ENCODE measurements around the gene NUP188.

Gene NUP188, protein sequence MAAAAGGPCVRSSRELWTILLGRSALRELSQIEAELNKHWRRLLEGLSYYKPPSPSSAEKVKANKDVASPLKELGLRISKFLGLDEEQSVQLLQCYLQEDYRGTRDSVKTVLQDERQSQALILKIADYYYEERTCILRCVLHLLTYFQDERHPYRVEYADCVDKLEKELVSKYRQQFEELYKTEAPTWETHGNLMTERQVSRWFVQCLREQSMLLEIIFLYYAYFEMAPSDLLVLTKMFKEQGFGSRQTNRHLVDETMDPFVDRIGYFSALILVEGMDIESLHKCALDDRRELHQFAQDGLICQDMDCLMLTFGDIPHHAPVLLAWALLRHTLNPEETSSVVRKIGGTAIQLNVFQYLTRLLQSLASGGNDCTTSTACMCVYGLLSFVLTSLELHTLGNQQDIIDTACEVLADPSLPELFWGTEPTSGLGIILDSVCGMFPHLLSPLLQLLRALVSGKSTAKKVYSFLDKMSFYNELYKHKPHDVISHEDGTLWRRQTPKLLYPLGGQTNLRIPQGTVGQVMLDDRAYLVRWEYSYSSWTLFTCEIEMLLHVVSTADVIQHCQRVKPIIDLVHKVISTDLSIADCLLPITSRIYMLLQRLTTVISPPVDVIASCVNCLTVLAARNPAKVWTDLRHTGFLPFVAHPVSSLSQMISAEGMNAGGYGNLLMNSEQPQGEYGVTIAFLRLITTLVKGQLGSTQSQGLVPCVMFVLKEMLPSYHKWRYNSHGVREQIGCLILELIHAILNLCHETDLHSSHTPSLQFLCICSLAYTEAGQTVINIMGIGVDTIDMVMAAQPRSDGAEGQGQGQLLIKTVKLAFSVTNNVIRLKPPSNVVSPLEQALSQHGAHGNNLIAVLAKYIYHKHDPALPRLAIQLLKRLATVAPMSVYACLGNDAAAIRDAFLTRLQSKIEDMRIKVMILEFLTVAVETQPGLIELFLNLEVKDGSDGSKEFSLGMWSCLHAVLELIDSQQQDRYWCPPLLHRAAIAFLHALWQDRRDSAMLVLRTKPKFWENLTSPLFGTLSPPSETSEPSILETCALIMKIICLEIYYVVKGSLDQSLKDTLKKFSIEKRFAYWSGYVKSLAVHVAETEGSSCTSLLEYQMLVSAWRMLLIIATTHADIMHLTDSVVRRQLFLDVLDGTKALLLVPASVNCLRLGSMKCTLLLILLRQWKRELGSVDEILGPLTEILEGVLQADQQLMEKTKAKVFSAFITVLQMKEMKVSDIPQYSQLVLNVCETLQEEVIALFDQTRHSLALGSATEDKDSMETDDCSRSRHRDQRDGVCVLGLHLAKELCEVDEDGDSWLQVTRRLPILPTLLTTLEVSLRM (N-terminal part only)

GRCh38 chr9:128947527-128948301 is at the start of gene NUP188, which contains the start of gene DOLK:
Gene NUP188, plus strand, starts transcription at chr9:128947699. Its CDS starts 21 bp downstream, at chr9:128947720.
Gene DOLK, minus strand, starts transcription at chr9:128947603. Its CDS starts 300 bp downstream, at chr9:128947303.
- peak; percentile 90 for DNase-seq

- DNase-seq = no peak
Measured at GRCh38 chr9:128898382-128898781, 49.1 kb upstream of the NUP188 start.

DNA sequence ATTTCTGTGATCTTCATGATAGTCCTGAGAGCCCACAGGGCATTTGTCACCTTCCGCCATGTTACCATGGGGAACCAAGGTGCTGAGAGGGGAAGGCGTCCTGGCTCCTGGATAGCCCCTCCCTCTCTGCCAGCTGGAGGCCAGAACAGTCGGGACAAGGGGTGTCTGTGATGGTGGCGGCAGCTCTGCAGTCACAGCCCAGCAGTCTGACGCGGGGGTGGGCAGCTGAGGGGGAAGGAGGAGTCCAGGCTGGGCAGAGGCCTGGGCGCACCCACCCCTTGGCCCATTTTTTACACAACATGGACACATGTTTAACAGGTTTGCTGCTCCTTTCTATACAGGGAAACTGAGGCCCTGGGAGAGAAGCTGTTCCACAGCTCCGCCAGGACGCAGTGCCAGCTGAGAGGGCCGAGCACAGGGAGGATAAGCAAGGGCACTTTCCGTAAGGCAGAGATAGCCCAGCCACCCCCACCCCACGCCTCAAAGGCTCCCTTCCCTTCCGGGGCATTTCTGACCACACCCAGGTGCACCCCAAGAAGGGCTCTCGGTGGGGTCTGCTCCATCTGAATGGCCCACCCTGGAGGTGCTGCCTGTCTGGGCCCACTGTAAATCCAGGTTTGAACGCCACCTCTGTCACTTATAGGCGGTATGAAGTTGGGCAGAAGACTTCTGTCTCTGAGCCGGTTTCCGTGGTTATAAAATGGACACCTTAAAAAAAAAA is 48.5 kb upstream of the NUP188 start:
- DNase-seq = no peak

GRCh38 chr9:128899566-128900322 is 47.8 kb upstream of the NUP188 start:
- DNase-seq = no peak

- DNase-seq = no peak
Measured at GRCh38 chr9:128901379-128901778, 46.1 kb upstream of the NUP188 start.

DNA sequence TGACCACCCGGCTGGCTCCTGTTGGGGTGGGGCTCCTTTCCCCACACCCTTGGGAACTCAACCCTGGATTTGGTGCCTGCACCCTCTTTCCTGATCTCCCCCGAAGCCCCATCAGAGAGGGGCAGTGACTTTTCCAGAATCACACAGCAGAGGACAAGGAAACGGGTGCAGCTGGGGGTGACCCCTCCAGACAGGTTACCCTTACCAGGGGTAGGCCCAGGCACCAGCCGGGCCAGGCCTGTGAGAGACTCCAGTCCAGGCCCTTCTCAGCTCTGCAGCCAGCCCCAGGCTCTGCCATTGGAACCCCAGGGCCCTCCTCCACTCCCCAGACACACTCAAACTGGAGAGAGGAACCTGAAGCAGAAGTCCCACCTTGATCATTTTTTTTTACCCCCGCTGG is 45.7 kb upstream of the NUP188 start:
- no peak for DNase-seq

GRCh38 chr9:128902351-128903078 is 45.0 kb upstream of the NUP188 start:
- no peak for DNase-seq

- no peak for DNase-seq
Measured at GRCh38 chr9:128903079-128903461, 44.4 kb upstream of the NUP188 start.

GRCh38 chr9:128903871-128904620 is 43.5 kb upstream of the NUP188 start:
- no peak for DNase-seq

GRCh38 chr9:128905964-128906363 is 41.5 kb upstream of the NUP188 start:
- no peak for DNase-seq

DNA sequence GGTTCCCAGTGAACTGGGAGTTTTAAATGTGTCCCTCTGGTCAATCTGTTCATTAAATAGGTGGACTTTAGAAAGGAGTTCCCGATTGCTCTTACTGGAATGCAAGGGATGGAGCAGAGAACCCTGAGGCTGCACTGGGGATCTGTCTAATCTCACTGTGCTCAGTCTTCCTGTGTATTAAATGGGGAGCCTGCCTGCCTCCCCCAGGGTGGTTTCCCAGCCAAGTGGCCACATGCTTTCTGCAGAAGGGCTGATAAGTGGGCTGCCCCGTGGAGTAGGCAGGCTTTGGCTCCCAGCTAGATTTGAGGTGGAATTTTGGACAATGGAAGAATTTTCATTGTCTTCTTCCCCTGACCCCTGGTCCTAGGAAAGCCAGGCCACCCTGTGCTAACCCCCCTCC is 40.8 kb upstream of the NUP188 start:
- DNase-seq = no peak

DNA sequence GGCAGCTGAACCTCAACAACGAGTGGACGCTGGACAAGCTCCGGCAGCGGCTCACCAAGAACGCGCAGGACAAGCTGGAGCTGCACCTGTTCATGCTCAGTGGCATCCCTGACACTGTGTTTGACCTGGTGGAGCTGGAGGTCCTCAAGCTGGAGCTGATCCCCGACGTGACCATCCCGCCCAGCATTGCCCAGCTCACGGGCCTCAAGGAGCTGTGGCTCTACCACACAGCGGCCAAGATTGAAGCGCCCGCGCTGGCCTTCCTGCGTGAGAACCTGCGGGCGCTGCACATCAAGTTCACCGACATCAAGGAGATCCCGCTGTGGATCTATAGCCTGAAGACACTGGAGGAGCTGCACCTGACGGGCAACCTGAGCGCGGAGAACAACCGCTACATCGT is 39.1 kb upstream of the NUP188 start:
- no peak for DNase-seq

DNA sequence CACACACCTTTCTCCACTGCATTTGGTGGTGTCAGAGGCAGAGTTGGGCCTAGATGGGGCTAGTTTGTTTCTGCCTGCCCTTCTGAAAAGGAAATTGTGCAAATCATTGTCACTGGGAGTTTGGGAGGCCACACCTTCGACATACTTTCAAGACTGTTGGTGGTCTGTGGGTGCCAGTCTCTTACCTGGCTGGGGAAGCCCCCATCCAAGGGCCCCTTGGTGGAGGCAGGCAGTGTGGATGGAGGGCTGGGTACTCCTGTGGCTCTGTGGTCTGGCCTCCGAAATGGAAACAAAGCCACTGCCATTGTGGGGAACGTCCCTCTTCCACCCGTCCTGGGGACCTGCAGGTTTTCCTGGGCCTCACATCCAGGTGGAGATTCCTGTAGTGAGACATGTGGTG is 37.6 kb upstream of the NUP188 start:
- no peak for DNase-seq

DNA sequence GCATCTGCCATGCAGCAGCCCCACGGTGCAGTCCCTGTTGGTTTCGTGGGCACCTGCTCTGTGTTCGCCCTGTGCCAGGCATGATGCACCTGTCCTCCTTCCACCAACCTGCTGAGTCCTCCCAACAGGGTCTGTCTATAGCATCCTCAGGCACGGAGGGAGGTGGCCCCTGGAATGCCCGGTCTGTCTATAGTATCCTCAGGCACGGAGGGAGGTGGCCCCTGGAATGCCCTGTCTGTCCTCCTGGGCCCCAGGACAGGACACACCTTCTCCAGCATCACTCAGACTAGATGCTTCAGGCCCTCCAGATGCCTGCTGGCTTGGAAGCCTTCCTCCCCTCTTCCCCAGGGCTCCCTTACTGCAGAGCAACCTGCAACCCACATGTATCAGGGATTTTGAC is 36.6 kb upstream of the NUP188 start:
- DNase-seq = no peak

DNA sequence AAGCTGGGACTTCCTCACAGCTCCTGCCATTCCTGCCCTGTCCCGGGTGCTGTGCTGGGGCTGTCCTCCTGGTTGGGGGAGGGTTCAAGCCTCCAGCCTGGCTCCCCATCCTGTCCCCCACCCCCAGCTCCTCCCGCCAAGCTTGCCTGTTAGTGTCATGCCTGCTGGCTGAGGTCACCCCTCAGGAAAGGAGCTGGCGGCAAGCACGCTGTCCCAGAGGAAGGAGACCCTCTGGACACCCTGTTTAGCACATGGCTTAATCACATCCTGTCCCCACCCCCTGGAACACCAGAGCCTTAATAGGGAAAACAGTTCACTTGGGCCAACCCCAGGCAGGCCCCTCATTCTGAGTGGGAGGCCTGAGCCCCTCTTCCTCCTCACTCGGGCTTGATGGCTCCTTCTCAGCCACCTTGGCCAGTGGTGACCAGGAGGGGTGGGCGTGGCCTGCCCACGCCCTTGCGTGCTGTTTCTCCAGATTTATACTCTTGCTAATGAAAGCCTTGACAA is 35.9 kb upstream of the NUP188 start:
- DNase-seq = no peak

DNA sequence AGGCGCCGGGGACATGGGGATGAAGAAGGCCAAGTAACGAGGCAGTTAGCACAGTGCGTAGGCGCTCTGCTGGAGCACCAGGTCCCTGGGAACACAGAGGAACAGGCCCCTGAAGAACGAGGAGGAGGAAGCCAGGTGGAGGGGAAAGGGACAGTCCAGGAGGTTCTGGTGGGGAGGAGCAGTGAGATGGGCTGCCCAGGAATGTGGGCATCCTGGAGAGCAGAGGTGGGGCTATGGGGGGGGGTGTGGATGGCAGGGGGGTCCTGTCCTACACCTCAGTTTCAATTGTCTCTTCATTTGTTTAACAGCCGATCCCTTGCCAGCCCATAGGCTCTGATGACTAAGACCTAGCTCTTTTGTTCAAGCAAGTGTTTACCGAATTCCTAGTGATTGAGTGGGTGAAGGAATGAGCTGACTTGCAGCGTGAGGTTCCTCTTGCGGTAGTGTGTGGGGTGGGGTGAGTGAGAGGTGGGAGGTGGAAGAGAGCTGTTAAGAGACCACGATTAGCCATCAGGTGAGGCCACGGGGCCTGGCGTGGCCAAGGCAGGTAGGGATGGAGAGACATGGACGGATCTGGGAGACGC is 35.1 kb upstream of the NUP188 start:
- no peak for DNase-seq

DNA sequence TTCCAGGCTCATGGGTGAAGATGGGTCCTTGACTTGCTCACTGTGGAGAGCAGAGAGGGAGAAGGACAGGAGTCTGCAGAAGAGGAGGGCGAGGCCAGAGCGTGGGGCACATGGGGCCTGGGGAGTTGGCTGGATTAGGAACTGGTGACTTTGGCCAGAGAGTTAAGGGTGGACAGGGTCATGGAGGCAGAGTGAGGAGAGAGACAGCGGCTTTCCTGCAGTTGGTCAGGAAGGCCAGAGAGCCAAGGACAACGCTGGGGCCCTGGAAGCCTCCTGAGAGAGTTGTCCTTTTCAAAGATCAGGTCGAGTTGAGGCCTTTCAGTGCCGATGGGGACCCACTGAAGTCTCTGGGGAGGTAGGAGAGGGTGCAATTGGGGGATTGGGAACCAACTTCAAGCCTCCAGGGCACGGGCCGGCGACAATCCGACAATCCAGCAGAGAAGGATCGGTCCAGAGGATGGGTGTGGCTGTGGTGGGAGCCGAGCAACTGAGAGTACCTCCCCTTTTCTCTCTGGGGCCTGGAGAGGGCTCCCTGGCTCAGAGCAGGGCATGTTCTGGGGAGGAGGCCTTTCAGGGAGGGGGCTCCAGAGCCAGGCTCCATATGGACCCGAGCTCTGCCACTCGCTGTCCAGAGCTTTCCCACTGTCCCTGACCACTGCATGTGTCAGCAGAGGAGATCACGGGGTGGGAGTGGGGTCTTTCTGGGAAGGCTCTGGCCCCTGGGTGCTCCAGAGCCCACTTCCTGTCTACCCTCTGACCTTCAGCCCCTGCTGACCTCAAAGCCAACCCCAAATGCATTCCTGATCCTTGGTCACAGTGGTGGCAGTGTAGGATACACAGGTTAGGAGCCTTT is 34.2 kb upstream of the NUP188 start:
- no peak for DNase-seq

Measured in NCI-H146 (cell line).